Thyroid gland (tissue), 4 donors: ENCODE data around the gene ADNP.

Source experiments
- CTCF ChIP-seq, 6 experiments: fragments of 200-600 bp in 3 of 6; fragments of 450-650 bp in 3 of 6; sonication (generic) in 3 of 6; IDR thresholded peaks; one replicate each; pipeline ENCODE4 v1.5.1; 2016 to 2019; ENCODE audit warnings: antibody characterized with exemption in 6 of 6, mild to moderate bottlenecking in 2 of 6, inconsistent platforms in 1 of 6, moderate library complexity in 1 of 6
- POLR2A ChIP-seq, 2 donors: fragments of 450-650 bp; IDR thresholded peaks; one replicate each; pipeline ENCODE4 v1.6.1; 2017; ENCODE audit warnings: antibody characterized with exemption in 2 of 2, mild to moderate bottlenecking in 2 of 2, moderate library complexity in 1 of 2

GRCh38 chr20:50926530-50926929, 4.7 kb downstream of the ADNP start:
- TF ChIP-seq CTCF (IDR thresholded peaks at IDR 0.05): no peak
- no peak for TF ChIP-seq POLR2A (IDR thresholded peaks at IDR 0.05)
